Adrenal gland (tissue), 12 donors: Measurements from ENCODE around the gene GTPBP3. TPM values are rescaled to one million over a fixed set of nuclear protein-coding genes. Genes with fewer than 3 reads are reported as not detected.

Experiments
- DNase-seq, 7 donors: peaks; one replicate each; pipeline ENCODE4 v3.0.0-alpha.2; 2019 to 2020
- H3K27ac ChIP-seq, 5 donors: fragments of 200-600 bp; sonication (generic) in 4 of 5; 1 replicate in 3 of 5; 2 replicates in 2 of 5; pipeline versions ENCODE4 v1.5.1 to v1.8.0; 2016 to 2020; ENCODE audit warnings: mild to moderate bottlenecking in 1 of 5
- H3K27me3 ChIP-seq: fragments of 200-600 bp; 2 replicates; pipeline ENCODE4 v1.8.0; 2021
- H3K36me3 ChIP-seq, 2 donors: fragments of 200-600 bp; replicated peaks in 1 of 2; 1 replicate in 1 of 2; 2 replicates in 1 of 2; pipeline versions ENCODE4 v1.5.1 to v1.8.0; 2018 to 2022
- H3K4me1 ChIP-seq, 2 donors: fragments of 200-600 bp; replicated peaks in 1 of 2; 1 replicate in 1 of 2; 2 replicates in 1 of 2; pipeline versions ENCODE4 v1.5.1 to v1.8.0; 2018 to 2021
- H3K4me3 ChIP-seq, 4 donors: fragments of 200-600 bp; sonication (generic) in 3 of 4; one replicate each; pipeline ENCODE4 v1.5.1; 2016 to 2018
- H3K9me3 ChIP-seq, 3 donors: fragments of 200-600 bp; sonication (generic) in 1 of 3; replicated peaks in 1 of 3; 1 replicate in 2 of 3; 2 replicates in 1 of 3; pipeline versions ENCODE4 v1.5.1 to v1.8.0; 2016 to 2021
- CTCF ChIP-seq, 6 experiments: fragments of 450-650 bp in 4 of 6; fragments of 200-600 bp in 2 of 6; sonication (generic) in 1 of 6; IDR thresholded peaks; 1 replicate in 5 of 6; 2 replicates in 1 of 6; pipeline versions ENCODE4 v1.5.1 to v1.8.0; 2016 to 2021; ENCODE audit warnings: antibody characterized with exemption in 6 of 6, mild to moderate bottlenecking in 2 of 6, moderate library complexity in 1 of 6
- POLR2A ChIP-seq, 2 donors: fragments of 450-650 bp; IDR thresholded peaks; one replicate each; pipeline ENCODE4 v1.6.1; 2017; ENCODE audit warnings: antibody characterized with exemption in 2 of 2, mild to moderate bottlenecking in 2 of 2, moderate library complexity in 1 of 2
- WGBS, 4 donors: extraction: QIAGEN DNeasy Blood & Tissue Kit in 2 of 4; methylation state at CpG; one replicate each; pipeline versions ENCODE4 v1.1.5 to v1.1.7; 2013 to 2017; 5-methylcytosine and 5-hydroxymethylcytosine counted together
- intact Hi-C, 2 donors: fragments of 100-400 bp; cut with DNase I; formaldehyde crosslinking; loops; one replicate each; pipeline versions ENCODE4 v1.14.1 to v1.15.0; 2022 to 2023
- polyA plus RNA-seq, 3 donors: library from polyadenylated mRNA; stranded (reverse); fragments of 200-250 nt in 2 of 3; fragments of 350-450 nt in 1 of 3; fragmentation: Illumina TruSeq in 1 of 3; extraction: RNeasy Lipid Tissue Mini Kit (QIAGEN cat#74804) in 1 of 3; gene quantifications; one replicate each; pipeline ENCODE4 v1.2.3, GENCODE V29; 2013 to 2014
- total RNA-seq, 9 donors: library from RNA; depleted of rRNA in 4 of 9; stranded (reverse); fragments of >200 nt in 4 of 9; fragments of 120-200 nt in 1 of 9; fragmentation: NEBNext Ultra II Directional in 1 of 9; extraction: Animal tissue kit (Norgen Biotek cat#: 25700) in 1 of 9; gene quantifications; one replicate each; pipeline versions ENCODE4 v1.1.0 to v1.2.4, GENCODE V29; 2013 to 2023
- donor health status: healthy with polysubstance abuse.
- donor health status: Bipolar disorder and iron deficiency.
- donor health status: DM: yes; HTN: yes; CAD: no.
- donor health status: DM: no; HTN: no; CAD: no.
- donor health status: DM: no; HTN: no; CAD: no.
- donor health status: DM: yes; HTN: yes; CAD: no.

The GTPBP3 gene
- total and polyA plus RNA-seq, 12 donors = 5.5 to 50.4 (median 23.8) TPM

- H3K27me3 ChIP-seq = no peaks in the 10 kb centered on the region
- peaks cover 0 to 9% of the 10 kb centered on the region in 2 donors for H3K36me3 ChIP-seq
- peak; percentile 38 to 85 for TF ChIP-seq POLR2A (IDR thresholded peaks at IDR 0.05)
- no peak for TF ChIP-seq CTCF (IDR thresholded peaks at IDR 0.05)
- intact Hi-C loops = loop anchor here in 1 of 2 donors (10.0 kb wide), 1 partner anchor 75 kb away; no protein-coding TSS in a partner anchor
- H3K4me1 ChIP-seq = peaks cover 41 to 57% of the 10 kb centered on the region in 2 donors
- H3K27ac ChIP-seq = peak within 1 kb of the TSS; percentile 11 to 89 (median 71)
- 0 to 1% (median 0%) methylated on average over 25 to 46 of the region's 46 CpGs for WGBS, 4 donors
- peak within 1 kb of the TSS in 3 of 4 donors; percentile 57 to 87 (median 66) for H3K4me3 ChIP-seq
- DNase-seq = peak; percentile 99 to 100 (median 100)
- H3K9me3 ChIP-seq = no peaks in the 10 kb centered on the region
Observed at GRCh38 chr19:17309198-17309964, 28.0 kb upstream of the GTPBP3 start, which contains the start of gene DDA1. Gene DDA1, plus strand, starts transcription at chr19:17309563. Its CDS starts 92 bp downstream, at chr19:17309655.

GRCh38 chr19:17309965-17310461 lies 27.3 kb upstream of the GTPBP3 start:
- intact Hi-C loops = loop anchor here in 1 of 2 donors (10.0 kb wide), 1 partner anchor 75 kb away; no protein-coding TSS in a partner anchor

GRCh38 chr19:17311455-17312188 lies 25.7 kb upstream of the GTPBP3 start:
- H3K4me3 ChIP-seq = no peak overlapping the region
- intact Hi-C loops = no loop called here
- H3K4me1 ChIP-seq = peaks cover 33 to 39% of the 10 kb centered on the region in 2 donors
- DNase-seq = peak in 6 of 7 donors; percentile 77 to 85 (median 80)
- WGBS, 4 donors = 57 to 75% (median 65%) methylated on average over 10 to 11 of the region's 11 CpGs
- TF ChIP-seq CTCF (IDR thresholded peaks at IDR 0.05) (no peak), POLR2A (IDR thresholded peaks at IDR 0.05) (peak in 1 of 2 donors; percentile 33)
- H3K36me3 ChIP-seq = peaks cover 0 to 28% of the 10 kb centered on the region in 2 donors
- H3K27me3 ChIP-seq = no peaks in the 10 kb centered on the region
- peak overlapping the region; percentile 2 to 89 (median 71) for H3K27ac ChIP-seq
- H3K9me3 ChIP-seq = no peaks in the 10 kb centered on the region

More at GRCh38 chr19:17309965-17310461, 27.3 kb upstream of the GTPBP3 start:
- Histone ChIP-seq H3K4me1 (peaks cover 38 to 50% of the 10 kb centered on the region in 2 donors), H3K9me3 (no peaks in the 10 kb centered on the region), H3K27me3 (no peaks in the 10 kb centered on the region), H3K27ac (peak overlapping the region; percentile 11 to 89 (median 71)), H3K36me3 (peaks cover 0 to 14% of the 10 kb centered on the region in 2 donors), H3K4me3 (peak overlapping the region in 3 of 4 donors; percentile 57 to 87 (median 66))
- peak in 1 of 7 donors; percentile 33 for DNase-seq
- 4 to 9% (median 6%) methylated on average over 8 to 23 of the region's 23 CpGs for WGBS, 4 donors
- TF ChIP-seq POLR2A (IDR thresholded peaks at IDR 0.05) (no peak), CTCF (IDR thresholded peaks at IDR 0.05) (no peak)
